ENCODE data around the gene TEX14.
A peak's percentile ranks its signal among the peaks of the same experiment; 100 is the strongest.

Gene TEX14

GRCh38 chr17:58517928-58518609 lies 173.8 kb downstream of the TEX14 start:
- no peaks in the 10 kb centered on the region for H3K9me3 ChIP-seq (ENCODE audit: control insufficient read depth in 2 of 2, low read length in 2 of 2)
- peak overlapping the region; percentile 96 to 98 for H3K27ac ChIP-seq (ENCODE audit: low read depth in 2 of 2, low read length in 2 of 2)
- H3K4me3 ChIP-seq (ENCODE audit: low read length in 2 of 2) = peak overlapping the region; percentile 90 to 97
- peaks cover 0 to 2% of the 10 kb centered on the region in 2 donors for H3K36me3 ChIP-seq (ENCODE audit: control insufficient read depth in 2 of 2, insufficient read depth in 2 of 2, low read length in 2 of 2)
- H3K27me3 ChIP-seq (ENCODE audit: control insufficient read depth in 2 of 2, insufficient read depth in 2 of 2, low read length in 2 of 2) = no peaks in the 10 kb centered on the region
- peak overlapping the region; percentile 95 to 97 for H3K9ac ChIP-seq (ENCODE audit: low read depth in 1 of 2, low read length in 2 of 2)
- peaks cover 33 to 36% of the 10 kb centered on the region in 2 donors for H3K4me1 ChIP-seq (ENCODE audit: control insufficient read depth in 2 of 2, insufficient read depth in 2 of 2, low read length in 2 of 2)

- Histone ChIP-seq H3K27me3 (ENCODE audit: control insufficient read depth in 2 of 2, insufficient read depth in 2 of 2, low read length in 2 of 2) (no peaks in the 10 kb centered on the region), H3K4me3 (ENCODE audit: low read length in 2 of 2) (peak overlapping the region; percentile 90 to 97), H3K27ac (ENCODE audit: low read depth in 2 of 2, low read length in 2 of 2) (peak overlapping the region; percentile 95), H3K9me3 (ENCODE audit: control insufficient read depth in 2 of 2, low read length in 2 of 2) (no peaks in the 10 kb centered on the region), H3K36me3 (ENCODE audit: control insufficient read depth in 2 of 2, insufficient read depth in 2 of 2, low read length in 2 of 2) (peaks cover 1 to 7% of the 10 kb centered on the region in 2 donors), H3K4me1 (ENCODE audit: control insufficient read depth in 2 of 2, insufficient read depth in 2 of 2, low read length in 2 of 2) (peaks cover 33 to 36% of the 10 kb centered on the region in 2 donors), H3K9ac (ENCODE audit: low read depth in 1 of 2, low read length in 2 of 2) (peak overlapping the region; percentile 85 to 86)
Measured at GRCh38 chr17:58517378-58517927, 174.4 kb downstream of the TEX14 start.

GRCh38 chr17:58516644-58517377 lies 175.0 kb downstream of the TEX14 start:
- Histone ChIP-seq H3K36me3 (ENCODE audit: control insufficient read depth in 2 of 2, insufficient read depth in 2 of 2, low read length in 2 of 2) (peaks cover 6 to 14% of the 10 kb centered on the region in 2 donors), H3K4me1 (ENCODE audit: control insufficient read depth in 2 of 2, insufficient read depth in 2 of 2, low read length in 2 of 2) (peaks cover 33 to 36% of the 10 kb centered on the region in 2 donors), H3K4me3 (ENCODE audit: low read length in 2 of 2) (peak overlapping the region; percentile 90 to 97), H3K27ac (ENCODE audit: low read depth in 2 of 2, low read length in 2 of 2) (peak overlapping the region; percentile 95), H3K27me3 (ENCODE audit: control insufficient read depth in 2 of 2, insufficient read depth in 2 of 2, low read length in 2 of 2) (no peaks in the 10 kb centered on the region), H3K9me3 (ENCODE audit: control insufficient read depth in 2 of 2, low read length in 2 of 2) (no peaks in the 10 kb centered on the region), H3K9ac (ENCODE audit: low read depth in 1 of 2, low read length in 2 of 2) (peak overlapping the region; percentile 85 to 86)

GRCh38 chr17:58515286-58515685 lies 176.6 kb downstream of the TEX14 start:
- Histone ChIP-seq H3K4me1 (ENCODE audit: control insufficient read depth in 2 of 2, insufficient read depth in 2 of 2, low read length in 2 of 2) (peaks cover 33 to 36% of the 10 kb centered on the region in 2 donors), H3K4me3 (ENCODE audit: low read length in 2 of 2) (peak overlapping the region; percentile 72 to 75), H3K36me3 (ENCODE audit: control insufficient read depth in 2 of 2, insufficient read depth in 2 of 2, low read length in 2 of 2) (peaks cover 22 to 24% of the 10 kb centered on the region in 2 donors), H3K27me3 (ENCODE audit: control insufficient read depth in 2 of 2, insufficient read depth in 2 of 2, low read length in 2 of 2) (no peaks in the 10 kb centered on the region), H3K27ac (ENCODE audit: low read depth in 2 of 2, low read length in 2 of 2) (peak overlapping the region; percentile 73 to 95), H3K9ac (ENCODE audit: low read depth in 1 of 2, low read length in 2 of 2) (no peak overlapping the region), H3K9me3 (ENCODE audit: control insufficient read depth in 2 of 2, low read length in 2 of 2) (no peaks in the 10 kb centered on the region)

GRCh38 chr17:58514770-58515157 lies 177.1 kb downstream of the TEX14 start:
- Histone ChIP-seq H3K9ac (ENCODE audit: low read depth in 1 of 2, low read length in 2 of 2) (peak overlapping the region in 1 of 2 donors; percentile 66), H3K4me3 (ENCODE audit: low read length in 2 of 2) (peak overlapping the region; percentile 72 to 75), H3K27ac (ENCODE audit: low read depth in 2 of 2, low read length in 2 of 2) (peak overlapping the region; percentile 71 to 73), H3K27me3 (ENCODE audit: control insufficient read depth in 2 of 2, insufficient read depth in 2 of 2, low read length in 2 of 2) (no peaks in the 10 kb centered on the region), H3K9me3 (ENCODE audit: control insufficient read depth in 2 of 2, low read length in 2 of 2) (no peaks in the 10 kb centered on the region), H3K4me1 (ENCODE audit: control insufficient read depth in 2 of 2, insufficient read depth in 2 of 2, low read length in 2 of 2) (peaks cover 33% of the 10 kb centered on the region in 2 donors), H3K36me3 (ENCODE audit: control insufficient read depth in 2 of 2, insufficient read depth in 2 of 2, low read length in 2 of 2) (peaks cover 27 to 29% of the 10 kb centered on the region in 2 donors)

GRCh38 chr17:58513965-58514769 lies 177.7 kb downstream of the TEX14 start, which contains the start of gene MTMR4:
Gene MTMR4, minus strand, starts transcription at chr17:58514638. Its CDS starts 231 bp downstream, at chr17:58514407.
- Histone ChIP-seq H3K9ac (ENCODE audit: low read depth in 1 of 2, low read length in 2 of 2) (peak within 1 kb of the TSS; percentile 66 to 70), H3K4me1 (ENCODE audit: control insufficient read depth in 2 of 2, insufficient read depth in 2 of 2, low read length in 2 of 2) (peaks cover 33% of the 10 kb centered on the region in 2 donors), H3K27ac (ENCODE audit: low read depth in 2 of 2, low read length in 2 of 2) (peak within 1 kb of the TSS; percentile 73 to 95)

GRCh38 chr17:58513267-58513964 lies 178.4 kb downstream of the TEX14 start:
- Histone ChIP-seq H3K27ac (ENCODE audit: low read depth in 2 of 2, low read length in 2 of 2) (no peak overlapping the region), H3K9ac (ENCODE audit: low read depth in 1 of 2, low read length in 2 of 2) (peak overlapping the region; percentile 66 to 70), H3K4me3 (ENCODE audit: low read length in 2 of 2) (peak overlapping the region; percentile 72 to 75), H3K36me3 (ENCODE audit: control insufficient read depth in 2 of 2, insufficient read depth in 2 of 2, low read length in 2 of 2) (peaks cover 39 to 42% of the 10 kb centered on the region in 2 donors), H3K4me1 (ENCODE audit: control insufficient read depth in 2 of 2, insufficient read depth in 2 of 2, low read length in 2 of 2) (peaks cover 29 to 33% of the 10 kb centered on the region in 2 donors), H3K9me3 (ENCODE audit: control insufficient read depth in 2 of 2, low read length in 2 of 2) (no peaks in the 10 kb centered on the region), H3K27me3 (ENCODE audit: control insufficient read depth in 2 of 2, insufficient read depth in 2 of 2, low read length in 2 of 2) (no peaks in the 10 kb centered on the region)

More at GRCh38 chr17:58513965-58514769, 177.7 kb downstream of the TEX14 start, which contains the start of gene MTMR4:
- no peaks in the 10 kb centered on the region for H3K27me3 ChIP-seq (ENCODE audit: control insufficient read depth in 2 of 2, insufficient read depth in 2 of 2, low read length in 2 of 2)
- H3K4me3 ChIP-seq (ENCODE audit: low read length in 2 of 2) = peak within 1 kb of the TSS; percentile 72 to 75
- no peaks in the 10 kb centered on the region for H3K9me3 ChIP-seq (ENCODE audit: control insufficient read depth in 2 of 2, low read length in 2 of 2)
- peaks cover 32 to 35% of the 10 kb centered on the region in 2 donors for H3K36me3 ChIP-seq (ENCODE audit: control insufficient read depth in 2 of 2, insufficient read depth in 2 of 2, low read length in 2 of 2)

- Histone ChIP-seq H3K27me3 (ENCODE audit: control insufficient read depth in 2 of 2, insufficient read depth in 2 of 2, low read length in 2 of 2) (no peaks in the 10 kb centered on the region), H3K9ac (ENCODE audit: low read depth in 1 of 2, low read length in 2 of 2) (no peak overlapping the region), H3K4me3 (ENCODE audit: low read length in 2 of 2) (no peak overlapping the region), H3K4me1 (ENCODE audit: control insufficient read depth in 2 of 2, insufficient read depth in 2 of 2, low read length in 2 of 2) (peaks cover 12 to 13% of the 10 kb centered on the region in 2 donors), H3K9me3 (ENCODE audit: control insufficient read depth in 2 of 2, low read length in 2 of 2) (no peaks in the 10 kb centered on the region), H3K36me3 (ENCODE audit: control insufficient read depth in 2 of 2, insufficient read depth in 2 of 2, low read length in 2 of 2) (peaks cover 58 to 66% of the 10 kb centered on the region in 2 donors), H3K27ac (ENCODE audit: low read depth in 2 of 2, low read length in 2 of 2) (no peak overlapping the region)
Measured at GRCh38 chr17:58510075-58510474, 181.8 kb downstream of the TEX14 start.
